Measurements from ENCODE around the gene PLXNA2. TPM values are rescaled to one million over a fixed set of nuclear protein-coding genes. Genes with fewer than 3 reads are reported as not detected.

PLXNA2 gene
- total RNA-seq, 8 experiments from 2014 or later = 14.3 to 50.5 (median 34.1) TPM

DNA sequence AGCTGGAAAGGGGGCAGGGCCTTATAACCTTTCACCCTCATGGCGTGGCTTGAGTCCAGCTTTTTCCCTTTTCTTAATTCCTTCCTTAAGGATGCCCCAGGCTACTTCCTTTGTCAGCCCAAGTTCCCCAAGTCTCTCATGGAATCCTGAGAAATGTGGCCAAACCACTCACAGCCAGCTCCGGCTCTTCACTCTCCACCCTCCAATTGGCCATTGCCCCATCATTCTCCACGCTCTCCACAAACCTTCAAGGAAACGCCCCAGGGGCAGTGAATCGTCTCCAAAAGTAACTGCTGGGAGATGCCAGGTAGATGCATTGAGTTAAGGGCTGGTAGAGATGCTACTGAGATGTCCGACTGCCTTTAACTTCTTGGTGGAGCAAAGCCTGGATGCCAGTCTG lies 219.8 kb downstream of the PLXNA2 start:
- no peak for ATAC-seq (replicated peaks in 6 of 8)
- peaks cover 4 to 8% of the 10 kb centered on the region in 2 donors for H3K4me1 ChIP-seq (replicated peaks in 1 of 2)
- no peak overlapping the region for H3K4me3 ChIP-seq
- no peak overlapping the region for H3K27ac ChIP-seq
- 0 to 100% (median 94%) methylated on average over 1 to 6 of the region's 6 CpGs; no CpG with 5 or more reads in 2 of the 10 experiments for WGBS, 10 experiments
- in situ Hi-C loops (cut with MboI; ENCODE audit: low pct_unique_long_range_greater_than_20kb in 2 of 9, low sequenced_read_pairs in 9 of 9, unreplicated experiment in 9 of 9) = loop anchor here in 4 of 9 experiments (10.0 to 25.0 kb wide), 2 partner anchors 213 to 220 kb away; partner anchors contain the start of gene PLXNA2 (in 4 of the 4)

DNA sequence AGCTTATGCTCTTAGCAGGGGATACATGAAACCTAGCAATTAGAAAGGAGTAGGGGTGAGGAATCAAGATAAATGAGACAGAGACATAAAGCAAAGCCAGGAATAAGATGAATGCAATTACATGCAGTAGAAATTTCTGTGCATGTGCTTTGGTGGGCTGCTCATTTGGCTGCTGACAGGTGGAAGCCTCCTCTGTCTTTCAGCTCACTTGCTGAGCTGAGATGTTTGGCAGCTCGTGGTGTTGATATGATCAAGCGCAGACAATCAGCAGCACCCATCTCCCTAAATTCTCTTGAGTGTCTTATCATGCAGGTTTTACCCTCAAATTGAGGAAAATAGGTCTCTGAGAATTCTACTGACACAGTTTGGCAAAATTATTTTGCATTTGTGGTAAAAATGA lies 224.9 kb downstream of the PLXNA2 start:
- WGBS, 10 experiments = 58 to 100% (median 81%) methylated on average over 1 to 2 of the region's 2 CpGs; no CpG with 5 or more reads in 4 of the 10 experiments
- in situ Hi-C loops (cut with MboI; ENCODE audit: low pct_unique_long_range_greater_than_20kb in 2 of 9, low sequenced_read_pairs in 9 of 9, unreplicated experiment in 9 of 9) = loop anchor here in 4 of 9 experiments (10.0 to 25.0 kb wide), 2 partner anchors 218 to 226 kb away; partner anchors contain the start of gene PLXNA2 (in 4 of the 4)
- H3K27ac ChIP-seq = no peak overlapping the region
- H3K4me1 ChIP-seq (replicated peaks in 1 of 2) = peaks cover 0 to 8% of the 10 kb centered on the region in 2 donors
- H3K4me3 ChIP-seq = no peak overlapping the region
- no peak for ATAC-seq (replicated peaks in 6 of 8)

DNA sequence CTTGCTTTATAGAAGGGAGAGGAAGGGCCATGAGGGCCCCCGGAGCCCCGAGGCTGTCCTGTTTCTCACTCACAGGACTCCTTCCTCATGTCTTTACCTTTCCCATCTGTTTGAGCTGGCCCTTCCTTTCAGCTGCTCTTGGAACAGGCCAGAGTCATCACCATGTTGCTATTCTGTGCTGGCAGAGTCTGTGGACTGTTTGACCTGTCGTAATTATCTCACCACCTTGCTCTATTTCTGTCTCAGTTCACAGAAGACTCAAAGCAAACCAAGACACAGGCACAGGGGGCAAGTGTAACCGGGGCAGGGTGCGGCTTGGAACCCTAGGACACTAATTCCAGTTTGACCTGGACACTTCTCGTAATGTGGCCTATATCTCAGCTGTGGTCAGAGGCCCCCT lies 228.9 kb downstream of the PLXNA2 start:
- 0 to 100% (median 58%) methylated on average over 1 to 6 of the region's 6 CpGs; no CpG with 5 or more reads in 4 of the 10 experiments for WGBS, 10 experiments
- in situ Hi-C loops (cut with MboI; ENCODE audit: low pct_unique_long_range_greater_than_20kb in 2 of 9, low sequenced_read_pairs in 9 of 9, unreplicated experiment in 9 of 9) = loop anchor here in 4 of 9 experiments (10.0 to 25.0 kb wide), 2 partner anchors 222 to 230 kb away; partner anchors contain the start of gene PLXNA2 (in 4 of the 4)
- no peak for ATAC-seq (replicated peaks in 6 of 8)

DNA sequence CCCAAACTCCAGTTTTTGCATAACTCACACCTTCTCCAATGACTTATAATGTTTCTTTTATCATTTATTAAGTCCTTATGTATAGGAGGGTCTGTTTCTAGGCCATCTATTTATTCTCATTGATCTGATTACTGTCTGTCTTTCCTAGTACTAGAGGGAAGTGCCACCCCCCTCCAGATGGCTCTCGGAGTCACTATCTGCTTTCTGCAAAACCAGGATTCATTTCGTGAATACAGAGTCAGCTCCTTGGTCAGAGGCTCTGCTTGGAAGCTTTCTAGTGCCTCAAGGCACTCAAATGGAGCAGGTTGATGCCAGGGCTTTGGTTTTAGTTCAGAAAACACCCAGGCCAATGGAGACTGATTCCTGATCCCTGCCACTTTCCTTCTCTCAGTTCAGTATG lies 231.0 kb downstream of the PLXNA2 start:
- no peak overlapping the region for H3K4me3 ChIP-seq
- no peak for ATAC-seq (replicated peaks in 6 of 8)
- 58 to 100% (median 83%) methylated on average over 1 to 2 of the region's 2 CpGs; no CpG with 5 or more reads in 3 of the 10 experiments for WGBS, 10 experiments
- in situ Hi-C loops (cut with MboI; ENCODE audit: low pct_unique_long_range_greater_than_20kb in 2 of 9, low sequenced_read_pairs in 9 of 9, unreplicated experiment in 9 of 9) = loop anchor here in 4 of 9 experiments (10.0 to 25.0 kb wide), 2 partner anchors 224 to 232 kb away; partner anchors contain the start of gene PLXNA2 (in 4 of the 4)
- no peak overlapping the region for H3K27ac ChIP-seq
- peaks cover 16 to 19% of the 10 kb centered on the region in 2 donors for H3K4me1 ChIP-seq (replicated peaks in 1 of 2)

More for the DNA sequence above, 228.9 kb downstream of the PLXNA2 start:
- no peak overlapping the region for H3K27ac ChIP-seq
- no peak overlapping the region for H3K4me3 ChIP-seq
- H3K4me1 ChIP-seq (replicated peaks in 1 of 2) = peaks cover 8 to 10% of the 10 kb centered on the region in 2 donors

DNA sequence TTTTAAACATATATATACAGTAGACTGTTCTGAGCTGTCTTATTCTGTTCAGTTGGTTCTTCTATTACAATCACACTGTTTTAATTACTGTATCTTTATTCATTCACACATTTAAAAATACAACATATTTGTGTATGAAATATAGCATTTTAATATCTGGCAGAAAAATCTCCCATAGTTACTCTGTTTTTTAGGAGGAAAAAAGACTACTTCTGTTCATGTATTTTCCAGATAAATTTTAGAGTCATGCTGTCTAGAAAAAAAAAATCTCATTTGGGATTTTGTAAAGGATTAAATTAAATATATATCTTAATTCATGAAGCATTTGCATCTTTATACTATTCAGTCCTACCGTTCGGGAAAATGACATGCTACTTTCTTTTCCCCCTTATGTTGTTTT lies 231.5 kb downstream of the PLXNA2 start:
- in situ Hi-C loops (cut with MboI; ENCODE audit: low pct_unique_long_range_greater_than_20kb in 2 of 9, low sequenced_read_pairs in 9 of 9, unreplicated experiment in 9 of 9) = loop anchor here in 4 of 9 experiments (10.0 to 25.0 kb wide), 2 partner anchors 225 to 232 kb away; partner anchors contain the start of gene PLXNA2 (in 4 of the 4)
- Histone ChIP-seq H3K27ac (no peak overlapping the region), H3K4me3 (no peak overlapping the region), H3K4me1 (replicated peaks in 1 of 2) (peaks cover 16 to 24% of the 10 kb centered on the region in 2 donors)
- 0 to 71% (median 43%) methylated on average over 1 to 2 of the region's 2 CpGs for WGBS, 10 experiments
- ATAC-seq (replicated peaks in 6 of 8) = no peak

DNA sequence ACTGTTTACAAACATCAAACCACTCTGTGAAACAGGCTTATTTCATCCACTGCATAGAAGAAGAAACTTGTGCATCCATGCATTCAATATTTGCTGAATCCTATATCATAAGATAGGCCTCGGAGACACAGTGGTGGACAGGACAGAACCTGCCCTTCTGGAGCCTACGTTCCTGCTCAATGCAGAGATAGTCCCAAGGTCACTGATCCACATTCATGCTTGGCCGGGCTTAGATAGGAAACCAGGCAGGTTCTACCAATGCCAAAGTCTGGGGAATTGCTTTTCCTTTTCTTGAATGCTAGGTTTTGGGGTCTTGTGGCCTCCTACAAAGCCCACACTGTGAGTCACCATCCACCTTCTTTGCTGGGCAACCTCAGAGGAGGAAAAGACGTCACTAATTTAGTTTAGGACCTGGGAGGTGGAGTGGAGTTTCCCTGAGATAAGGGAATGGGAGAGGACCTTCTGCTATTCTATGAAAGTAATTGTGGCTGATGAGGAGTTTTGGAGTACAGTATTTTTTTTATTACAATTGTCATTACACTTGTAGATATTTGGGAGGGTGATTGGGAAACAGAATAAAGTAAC lies 233.6 kb downstream of the PLXNA2 start:
- 40 to 94% (median 83%) methylated on average over 1 to 4 of the region's 4 CpGs; no CpG with 5 or more reads in 1 of the 10 experiments for WGBS, 10 experiments
- H3K4me1 ChIP-seq (replicated peaks in 1 of 2) = peaks cover 16 to 30% of the 10 kb centered on the region in 2 donors
- in situ Hi-C loops (cut with MboI; ENCODE audit: low pct_unique_long_range_greater_than_20kb in 2 of 9, low sequenced_read_pairs in 9 of 9, unreplicated experiment in 9 of 9) = loop anchor here in 4 of 9 experiments (10.0 to 25.0 kb wide), 2 partner anchors 227 to 234 kb away; partner anchors contain the start of gene PLXNA2 (in 4 of the 4)

DNA sequence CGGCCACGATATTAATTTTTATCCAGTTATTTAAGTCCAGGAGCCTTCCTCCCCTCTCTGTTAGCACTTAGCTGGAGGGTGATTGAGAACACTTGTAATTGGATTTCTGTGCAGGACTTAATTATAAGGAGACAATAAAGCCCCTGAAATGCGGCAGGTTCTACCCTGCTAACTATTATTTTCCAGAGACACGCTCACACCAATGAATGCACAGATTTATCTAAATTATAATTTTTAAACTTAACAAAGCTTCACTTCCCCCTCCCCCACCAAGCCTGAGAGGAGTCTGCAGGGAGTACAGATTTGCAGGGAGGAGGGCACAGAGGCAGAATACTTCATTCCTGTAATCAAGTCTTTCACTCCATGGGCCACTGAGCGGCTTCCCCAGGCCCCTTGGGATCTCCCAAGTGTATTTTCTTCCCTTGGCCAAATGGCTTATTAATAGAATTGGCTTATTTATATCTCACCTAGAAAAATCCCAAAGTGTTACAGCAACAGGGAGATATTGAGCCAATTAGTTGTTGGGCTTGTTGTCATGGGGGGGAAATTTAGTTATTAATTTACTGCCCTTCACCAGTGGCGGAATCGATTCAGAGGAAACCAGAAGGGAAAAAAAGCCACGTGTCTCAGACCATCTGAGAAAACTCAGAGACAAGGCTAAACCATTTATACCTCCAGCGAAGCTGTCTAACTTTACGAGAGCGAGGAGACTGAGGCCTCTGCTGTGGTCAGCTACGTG lies 234.3 kb downstream of the PLXNA2 start:
- peaks cover 16 to 30% of the 10 kb centered on the region in 2 donors for H3K4me1 ChIP-seq (replicated peaks in 1 of 2)
- 49 to 97% (median 89%) methylated on average over 3 to 12 of the region's 12 CpGs for WGBS, 10 experiments
- H3K4me3 ChIP-seq = no peak overlapping the region
- in situ Hi-C loops (cut with MboI; ENCODE audit: low pct_unique_long_range_greater_than_20kb in 2 of 9, low sequenced_read_pairs in 9 of 9, unreplicated experiment in 9 of 9) = loop anchor here in 4 of 9 experiments (10.0 to 25.0 kb wide), 2 partner anchors 227 to 235 kb away; partner anchors contain the start of gene PLXNA2 (in 4 of the 4)
- peak in 5 of 8 experiments; percentile 33 to 81 (median 76) for ATAC-seq (replicated peaks in 6 of 8)
- no peak overlapping the region for H3K27ac ChIP-seq

More for the DNA sequence above, 233.6 kb downstream of the PLXNA2 start:
- Histone ChIP-seq H3K27ac (no peak overlapping the region), H3K4me3 (no peak overlapping the region)
- ATAC-seq (replicated peaks in 6 of 8) = no peak

DNA sequence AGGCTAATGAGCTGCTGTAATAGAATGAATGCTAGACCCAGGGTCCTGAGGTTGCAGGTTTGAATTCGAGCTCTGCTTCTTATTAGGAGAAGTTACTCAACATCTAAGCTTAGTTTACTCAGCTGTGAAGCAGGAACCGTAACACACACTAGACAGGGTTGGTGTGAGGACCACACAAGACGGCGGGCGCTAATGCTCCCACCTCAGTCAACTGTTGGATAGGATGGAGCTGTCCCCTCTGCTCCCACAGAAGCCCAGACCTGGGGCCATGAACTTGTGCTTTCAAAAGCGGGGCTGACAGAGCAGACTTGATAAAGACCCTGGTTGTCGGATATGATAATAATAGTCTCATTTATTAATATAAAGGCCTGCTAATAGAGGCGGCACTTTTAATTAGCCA lies 234.9 kb downstream of the PLXNA2 start:
- in situ Hi-C loops (cut with MboI; ENCODE audit: low pct_unique_long_range_greater_than_20kb in 2 of 9, low sequenced_read_pairs in 9 of 9, unreplicated experiment in 9 of 9) = loop anchor here in 3 of 9 experiments (25.0 kb wide), 1 partner anchor 228 kb away; the partner anchor contains the start of gene PLXNA2 (in 3 of the 3)
- no peak overlapping the region for H3K4me3 ChIP-seq
- ATAC-seq (replicated peaks in 6 of 8) = no peak
- 82 to 100% (median 99%) methylated on average over 2 to 7 of the region's 8 CpGs; no CpG with 5 or more reads in 1 of the 10 experiments for WGBS, 10 experiments
- H3K27ac ChIP-seq = no peak overlapping the region
- peaks cover 16 to 30% of the 10 kb centered on the region in 2 donors for H3K4me1 ChIP-seq (replicated peaks in 1 of 2)

DNA sequence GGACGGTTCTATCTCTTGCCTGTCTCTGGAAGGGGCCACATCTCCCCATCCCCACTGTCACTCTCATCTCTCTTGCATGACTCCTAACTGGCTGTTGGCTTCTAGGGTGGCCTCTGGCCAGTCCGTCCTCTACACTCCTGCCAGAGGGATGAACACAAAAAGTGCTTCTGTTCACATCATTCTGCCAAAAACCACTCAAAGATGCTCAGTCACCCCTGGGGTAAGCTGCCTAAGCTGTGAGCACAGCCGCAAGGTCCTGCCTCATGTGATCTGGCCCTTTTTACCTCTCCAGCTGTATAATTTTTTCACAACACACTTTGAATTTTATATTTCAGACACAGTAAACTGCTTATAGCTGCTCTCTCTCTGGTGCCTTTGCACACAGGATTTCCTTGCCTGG lies 235.7 kb downstream of the PLXNA2 start:
- in situ Hi-C loops (cut with MboI; ENCODE audit: low pct_unique_long_range_greater_than_20kb in 2 of 9, low sequenced_read_pairs in 9 of 9, unreplicated experiment in 9 of 9) = loop anchor here in 3 of 9 experiments (25.0 kb wide), 1 partner anchor 229 kb away; the partner anchor contains the start of gene PLXNA2 (in 3 of the 3)
- 40 to 100% (median 93%) methylated on average over 1 to 3 of the region's 3 CpGs; no CpG with 5 or more reads in 2 of the 10 experiments for WGBS, 10 experiments
- peak in 4 of 8 experiments; percentile 2 to 7 (median 4) for ATAC-seq (replicated peaks in 6 of 8)
- Histone ChIP-seq H3K27ac (no peak overlapping the region), H3K4me1 (replicated peaks in 1 of 2) (peaks cover 16 to 30% of the 10 kb centered on the region in 2 donors), H3K4me3 (no peak overlapping the region)

DNA sequence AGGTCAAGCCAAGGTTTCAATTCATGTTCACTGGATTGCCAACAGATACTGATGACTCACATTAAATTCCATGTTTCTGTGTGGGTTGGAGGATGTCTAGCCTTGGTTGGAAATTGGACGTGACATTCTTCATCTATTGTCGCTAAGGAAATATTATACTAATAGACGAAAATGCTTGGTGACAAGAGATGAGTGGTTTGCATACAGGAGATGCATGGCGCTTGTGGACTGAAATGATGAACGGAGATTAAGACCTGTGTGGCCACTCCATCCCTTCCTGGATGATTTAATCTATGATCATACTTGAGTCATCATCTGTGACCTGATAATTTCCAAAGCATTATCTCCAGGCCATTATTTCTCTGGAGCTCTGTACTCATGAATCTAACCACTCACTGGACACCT lies 236.2 kb downstream of the PLXNA2 start:
- H3K4me3 ChIP-seq = no peak overlapping the region
- ATAC-seq (replicated peaks in 6 of 8) = peak in 6 of 8 experiments; percentile 38 to 83 (median 74)

DNA sequence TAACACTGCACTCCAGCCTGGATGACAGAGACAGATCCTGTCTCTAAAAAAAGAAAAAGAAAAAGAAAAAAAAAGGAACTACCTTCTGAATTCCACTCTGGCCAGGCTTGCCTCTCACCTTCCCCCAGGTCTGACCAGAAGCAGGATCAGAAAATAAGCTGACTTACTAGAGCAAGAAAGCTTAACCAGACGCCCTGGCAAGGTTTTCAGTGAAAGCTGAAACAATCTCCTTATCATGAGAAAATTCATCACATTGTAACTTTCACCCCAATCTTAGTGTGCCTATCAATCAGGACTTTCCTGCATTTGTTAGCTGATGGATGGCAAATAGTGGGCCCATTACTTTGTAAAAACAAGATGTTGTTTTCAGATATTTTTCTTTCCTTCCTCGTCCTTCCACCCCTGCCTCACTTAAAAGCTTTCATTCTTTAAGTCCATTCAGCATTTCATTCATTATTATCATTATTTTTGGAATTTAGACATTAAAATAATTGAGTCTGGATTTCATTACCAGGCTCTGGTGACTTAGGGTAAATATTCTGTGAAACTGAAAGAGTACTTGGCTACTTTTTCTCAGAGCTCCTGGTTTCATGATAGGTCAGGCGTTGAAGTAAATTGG lies 236.8 kb downstream of the PLXNA2 start:
- in situ Hi-C loops (cut with MboI; ENCODE audit: low pct_unique_long_range_greater_than_20kb in 2 of 9, low sequenced_read_pairs in 9 of 9, unreplicated experiment in 9 of 9) = loop anchor here in 3 of 9 experiments (25.0 kb wide), 1 partner anchor 230 kb away; the partner anchor contains the start of gene PLXNA2 (in 3 of the 3)
- no peak overlapping the region for H3K27ac ChIP-seq
- peaks cover 11 to 30% of the 10 kb centered on the region in 2 donors for H3K4me1 ChIP-seq (replicated peaks in 1 of 2)
- H3K4me3 ChIP-seq = no peak overlapping the region
- no peak for ATAC-seq (replicated peaks in 6 of 8)
- 13 to 93% (median 62%) methylated on average over 1 to 3 of the region's 3 CpGs; no CpG with 5 or more reads in 2 of the 10 experiments for WGBS, 10 experiments

More for the DNA sequence above, 236.2 kb downstream of the PLXNA2 start:
- peaks cover 11 to 30% of the 10 kb centered on the region in 2 donors for H3K4me1 ChIP-seq (replicated peaks in 1 of 2)
- 0 to 88% (median 54%) methylated on average over 1 to 5 of the region's 5 CpGs; no CpG with 5 or more reads in 2 of the 10 experiments for WGBS, 10 experiments
- no peak overlapping the region for H3K27ac ChIP-seq
- in situ Hi-C loops (cut with MboI; ENCODE audit: low pct_unique_long_range_greater_than_20kb in 2 of 9, low sequenced_read_pairs in 9 of 9, unreplicated experiment in 9 of 9) = loop anchor here in 3 of 9 experiments (25.0 kb wide), 1 partner anchor 229 kb away; the partner anchor contains the start of gene PLXNA2 (in 3 of the 3)

Data from motor neuron (in vitro differentiated cells).